ENCODE results near the gene MCRIP1. TPM values are rescaled to one million over a fixed set of nuclear protein-coding genes. Genes with fewer than 3 reads are reported as not detected.

MCRIP1 gene
- total and polyA plus RNA-seq, 9 of the 15 experiments (the other 6 are each of a cell fraction or from before 2014, with no cell fraction given): 0.39 to 35.8 (median 9.7) TPM

DNA sequence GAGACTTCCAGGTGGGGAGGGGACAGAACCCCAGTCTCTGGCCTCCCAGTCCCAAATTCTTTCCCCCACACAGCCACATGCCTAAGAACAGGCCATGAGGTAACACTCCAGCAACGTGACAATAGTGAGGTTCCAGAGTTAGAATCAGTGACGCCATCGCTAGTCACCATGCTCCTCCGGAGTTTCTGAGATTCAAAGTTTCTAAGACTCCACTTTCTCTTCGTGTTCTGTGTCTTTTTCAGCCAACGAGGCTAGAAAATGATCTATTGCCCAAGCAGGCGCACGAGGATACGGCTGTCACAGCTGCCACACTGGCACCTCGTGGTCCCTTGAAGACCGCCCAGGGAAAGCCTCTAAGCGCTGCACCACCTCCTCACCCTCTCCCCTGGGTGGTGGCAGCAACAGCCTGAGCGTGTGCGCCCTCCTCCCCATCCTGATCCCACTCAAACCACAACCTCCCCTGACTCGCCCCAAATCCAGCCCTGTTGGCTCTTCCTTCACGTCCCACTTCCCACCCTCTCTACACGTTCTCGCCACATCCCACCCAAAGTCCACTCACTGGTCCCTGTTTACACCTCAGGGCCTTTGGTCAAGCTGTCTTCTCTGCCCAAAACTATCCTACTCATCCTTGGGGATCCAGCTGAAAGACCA lies 1.0 kb downstream of the MCRIP1 start (continued):
- TF ChIP-seq NFRKB (IDR thresholded peaks at IDR 0.05; ENCODE audit: low read depth) (peak; percentile 77; the same call in 1 of the 2 replicates), ARID4B (CRISPR knock-in tag; IDR thresholded peaks at IDR 0.05) (no peak), TGIF2 (CRISPR knock-in tag; IDR thresholded peaks at IDR 0.05) (no peak), ZNF766 (CRISPR knock-in tag; conservative IDR thresholded peaks at IDR 0.05) (no peak), MIER1 (IDR thresholded peaks at IDR 0.05; ENCODE audit: low read depth) (0 out of 2 replicates have a peak, but pooled peaks have one; percentile 41), MGA (IDR thresholded peaks at IDR 0.05) (peak; percentile 89), ARHGAP35 (IDR thresholded peaks at IDR 0.05; ENCODE audit: partially characterized antibody) (peak; percentile 47)
- TF ChIP-seq, protein P1, sequence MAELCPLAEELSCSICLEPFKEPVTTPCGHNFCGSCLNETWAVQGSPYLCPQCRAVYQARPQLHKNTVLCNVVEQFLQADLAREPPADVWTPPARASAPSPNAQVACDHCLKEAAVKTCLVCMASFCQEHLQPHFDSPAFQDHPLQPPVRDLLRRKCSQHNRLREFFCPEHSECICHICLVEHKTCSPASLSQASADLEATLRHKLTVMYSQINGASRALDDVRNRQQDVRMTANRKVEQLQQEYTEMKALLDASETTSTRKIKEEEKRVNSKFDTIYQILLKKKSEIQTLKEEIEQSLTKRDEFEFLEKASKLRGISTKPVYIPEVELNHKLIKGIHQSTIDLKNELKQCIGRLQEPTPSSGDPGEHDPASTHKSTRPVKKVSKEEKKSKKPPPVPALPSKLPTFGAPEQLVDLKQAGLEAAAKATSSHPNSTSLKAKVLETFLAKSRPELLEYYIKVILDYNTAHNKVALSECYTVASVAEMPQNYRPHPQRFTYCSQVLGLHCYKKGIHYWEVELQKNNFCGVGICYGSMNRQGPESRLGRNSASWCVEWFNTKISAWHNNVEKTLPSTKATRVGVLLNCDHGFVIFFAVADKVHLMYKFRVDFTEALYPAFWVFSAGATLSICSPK (IDR thresholded peaks at IDR 0.05; ENCODE audit: borderline replicate concordance): peak; percentile 47; the same call in 1 of the 2 replicates

All from K562 (cell line).